ENCODE measurements around the gene NXN.
A peak's percentile ranks its signal among the peaks of the same experiment; 100 is the strongest.
"Not testable (repeated sequence)": the region's sequence is repeated elsewhere in the genome, so short reads cannot be mapped to it uniquely, and the experiment has no call there.

NXN gene

GRCh38 chr17:951325-952132 lies 28.0 kb downstream of the NXN start:
- DNase-seq: peak; percentile 86

- peak; percentile 92 for DNase-seq
These were observed 29.8 kb downstream of the NXN start for GRCh38 chr17:949623-950303.

GRCh38 chr17:948284-948852 lies 31.2 kb downstream of the NXN start:
- peak; percentile 86 for DNase-seq

- DNase-seq: no peak
These were observed 32.9 kb downstream of the NXN start for GRCh38 chr17:946510-947236.

GRCh38 chr17:945672-946071 lies 33.9 kb downstream of the NXN start:
- no peak for DNase-seq

- DNase-seq: no peak
These were observed 35.2 kb downstream of the NXN start for GRCh38 chr17:944266-944826.

GRCh38 chr17:935485-935884 lies 44.1 kb downstream of the NXN start:
- DNase-seq: no peak

- DNase-seq: peak; percentile 79
These were observed 46.1 kb downstream of the NXN start for GRCh38 chr17:933312-934073.

GRCh38 chr17:930258-930657 lies 49.3 kb downstream of the NXN start:
- no peak for DNase-seq

GRCh38 chr17:929586-929985 lies 50.0 kb downstream of the NXN start:
- peak; percentile 50 for DNase-seq

- DNase-seq: peak; percentile 81
These were observed 51.7 kb downstream of the NXN start for GRCh38 chr17:927611-928461.

GRCh38 chr17:925817-926216 lies 53.8 kb downstream of the NXN start:
- no peak for DNase-seq

- peak; percentile 39 for DNase-seq
These were observed 54.7 kb downstream of the NXN start for GRCh38 chr17:924711-925475.

- DNase-seq: not testable (repeated sequence)
These were observed 55.3 kb downstream of the NXN start for GRCh38 chr17:924306-924705.

GRCh38 chr17:923633-924032 lies 55.9 kb downstream of the NXN start:
- DNase-seq: no peak

GRCh38 chr17:921161-921560 lies 58.4 kb downstream of the NXN start:
- no peak for DNase-seq

GRCh38 chr17:920190-920589 lies 59.4 kb downstream of the NXN start:
- DNase-seq: no peak

GRCh38 chr17:917941-918740 lies 61.4 kb downstream of the NXN start:
- DNase-seq: peak; percentile 74

GRCh38 chr17:917391-917811 lies 62.2 kb downstream of the NXN start:
- DNase-seq: no peak

- no peak for DNase-seq
These were observed 63.3 kb downstream of the NXN start for GRCh38 chr17:916315-916714.
